Measurements from ENCODE around the gene DPH1. TPM values are rescaled to one million over a fixed set of nuclear protein-coding genes. Genes with fewer than 3 reads are reported as not detected.
A peak's percentile ranks its signal among the peaks of the same experiment; 100 is the strongest.
"Not testable (repeated sequence)": the region's sequence is repeated elsewhere in the genome, so short reads cannot be mapped to it uniquely, and the experiment has no call there.

DPH1 gene
- total RNA-seq, 4 donors from 2014 or later, result 29.9 to 35.6 (median 34.0) TPM

DNA sequence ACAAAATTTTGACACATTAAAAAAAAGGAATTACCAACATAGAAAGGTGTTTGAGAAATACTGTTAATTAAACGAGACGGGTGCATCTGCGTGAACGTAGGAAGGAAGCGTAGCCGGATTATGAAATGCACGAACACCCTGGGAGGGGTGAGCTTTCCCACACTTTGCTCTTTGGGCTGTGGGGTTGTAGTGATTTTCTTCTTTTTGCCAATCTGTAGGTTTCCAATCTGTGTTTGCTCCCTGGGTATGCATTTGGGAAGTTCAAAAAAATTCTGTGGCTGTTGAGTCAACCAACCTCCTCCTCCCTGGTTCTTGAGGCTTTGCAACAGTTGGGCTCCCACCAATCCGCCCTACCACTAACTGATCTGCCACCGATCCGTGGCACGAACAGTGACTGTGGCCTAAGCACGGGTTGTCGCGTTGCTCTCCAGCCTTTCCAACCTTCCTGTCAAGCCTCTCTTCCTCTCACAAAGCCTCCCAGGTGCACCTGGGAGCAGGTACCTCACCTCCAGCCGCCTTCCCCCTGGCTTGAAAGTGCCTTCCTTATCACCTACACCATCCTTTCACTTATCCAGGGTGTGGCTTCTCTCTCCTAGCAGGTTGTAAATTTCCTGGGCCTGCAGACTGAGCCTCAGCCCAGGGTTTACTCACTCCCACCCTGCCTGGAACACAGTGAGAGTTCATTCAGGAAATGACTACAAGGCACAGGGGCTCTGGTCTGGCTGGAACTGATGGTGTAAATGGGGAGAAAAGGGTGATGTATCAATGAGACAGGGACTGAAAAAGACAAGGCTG lies 21.4 kb upstream of the DPH1 start:
- 86 to 89% methylated on average over 13 to 15 of the region's 15 CpGs for WGBS, 2 donors (ENCODE audit: low coverage in 1 of 2)
- Histone ChIP-seq H3K36me3 (no peaks in the 10 kb centered on the region), H3K4me1 (peaks cover 0 to 14% (median 0%) of the 10 kb centered on the region in 3 donors), H3K27me3 (no peaks in the 10 kb centered on the region), H3K9me3 (no peaks in the 10 kb centered on the region), H3K4me3 (no peak overlapping the region), H3K27ac (no peak overlapping the region)
- TF ChIP-seq, protein P1, sequence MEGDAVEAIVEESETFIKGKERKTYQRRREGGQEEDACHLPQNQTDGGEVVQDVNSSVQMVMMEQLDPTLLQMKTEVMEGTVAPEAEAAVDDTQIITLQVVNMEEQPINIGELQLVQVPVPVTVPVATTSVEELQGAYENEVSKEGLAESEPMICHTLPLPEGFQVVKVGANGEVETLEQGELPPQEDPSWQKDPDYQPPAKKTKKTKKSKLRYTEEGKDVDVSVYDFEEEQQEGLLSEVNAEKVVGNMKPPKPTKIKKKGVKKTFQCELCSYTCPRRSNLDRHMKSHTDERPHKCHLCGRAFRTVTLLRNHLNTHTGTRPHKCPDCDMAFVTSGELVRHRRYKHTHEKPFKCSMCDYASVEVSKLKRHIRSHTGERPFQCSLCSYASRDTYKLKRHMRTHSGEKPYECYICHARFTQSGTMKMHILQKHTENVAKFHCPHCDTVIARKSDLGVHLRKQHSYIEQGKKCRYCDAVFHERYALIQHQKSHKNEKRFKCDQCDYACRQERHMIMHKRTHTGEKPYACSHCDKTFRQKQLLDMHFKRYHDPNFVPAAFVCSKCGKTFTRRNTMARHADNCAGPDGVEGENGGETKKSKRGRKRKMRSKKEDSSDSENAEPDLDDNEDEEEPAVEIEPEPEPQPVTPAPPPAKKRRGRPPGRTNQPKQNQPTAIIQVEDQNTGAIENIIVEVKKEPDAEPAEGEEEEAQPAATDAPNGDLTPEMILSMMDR (IDR thresholded peaks at IDR 0.05), result no peak
- no peak for TF ChIP-seq POLR2AphosphoS5 (IDR thresholded peaks at IDR 0.05)
- no peak for TF ChIP-seq EP300 (IDR thresholded peaks at IDR 0.05)
- no peak for TF ChIP-seq POLR2A (IDR thresholded peaks at IDR 0.05)
- ATAC-seq, result no peak

DNA sequence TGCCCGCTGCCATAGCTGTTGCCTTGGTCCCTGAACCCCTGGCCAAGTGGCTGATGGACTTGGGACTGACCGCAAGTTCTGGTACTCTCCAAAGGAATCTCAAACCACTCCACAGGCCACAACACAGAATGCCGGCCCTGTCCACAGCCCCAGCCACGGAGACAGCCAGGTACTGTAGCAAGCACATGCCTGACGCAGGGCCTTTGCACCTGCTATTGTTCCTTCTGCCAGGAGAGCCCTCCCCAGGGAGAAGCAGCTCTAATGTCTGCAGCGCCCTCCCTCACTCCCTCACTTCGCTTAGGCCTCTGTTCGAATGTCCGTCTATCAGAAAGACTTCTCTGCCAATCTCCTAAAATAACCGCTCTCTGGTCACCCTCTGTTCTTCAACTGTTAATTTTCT lies 20.2 kb upstream of the DPH1 start:
- ATAC-seq, result no peak
- no peak overlapping the region for H3K4me3 ChIP-seq
- no peaks in the 10 kb centered on the region for H3K27me3 ChIP-seq
- H3K9me3 ChIP-seq, result no peaks in the 10 kb centered on the region
- WGBS, 2 donors (ENCODE audit: low coverage in 1 of 2), result no CpG with 5 or more reads among the region's 10 CpGs
- H3K27ac ChIP-seq, result no peak overlapping the region
- H3K36me3 ChIP-seq, result no peaks in the 10 kb centered on the region
- TF ChIP-seq EP300 (IDR thresholded peaks at IDR 0.05) (no peak), POLR2AphosphoS5 (IDR thresholded peaks at IDR 0.05) (no peak), POLR2A (IDR thresholded peaks at IDR 0.05) (no peak)
- TF ChIP-seq, protein P1 (IDR thresholded peaks at IDR 0.05), result no peak
- H3K4me1 ChIP-seq, result peaks cover 0 to 14% (median 0%) of the 10 kb centered on the region in 3 donors

DNA sequence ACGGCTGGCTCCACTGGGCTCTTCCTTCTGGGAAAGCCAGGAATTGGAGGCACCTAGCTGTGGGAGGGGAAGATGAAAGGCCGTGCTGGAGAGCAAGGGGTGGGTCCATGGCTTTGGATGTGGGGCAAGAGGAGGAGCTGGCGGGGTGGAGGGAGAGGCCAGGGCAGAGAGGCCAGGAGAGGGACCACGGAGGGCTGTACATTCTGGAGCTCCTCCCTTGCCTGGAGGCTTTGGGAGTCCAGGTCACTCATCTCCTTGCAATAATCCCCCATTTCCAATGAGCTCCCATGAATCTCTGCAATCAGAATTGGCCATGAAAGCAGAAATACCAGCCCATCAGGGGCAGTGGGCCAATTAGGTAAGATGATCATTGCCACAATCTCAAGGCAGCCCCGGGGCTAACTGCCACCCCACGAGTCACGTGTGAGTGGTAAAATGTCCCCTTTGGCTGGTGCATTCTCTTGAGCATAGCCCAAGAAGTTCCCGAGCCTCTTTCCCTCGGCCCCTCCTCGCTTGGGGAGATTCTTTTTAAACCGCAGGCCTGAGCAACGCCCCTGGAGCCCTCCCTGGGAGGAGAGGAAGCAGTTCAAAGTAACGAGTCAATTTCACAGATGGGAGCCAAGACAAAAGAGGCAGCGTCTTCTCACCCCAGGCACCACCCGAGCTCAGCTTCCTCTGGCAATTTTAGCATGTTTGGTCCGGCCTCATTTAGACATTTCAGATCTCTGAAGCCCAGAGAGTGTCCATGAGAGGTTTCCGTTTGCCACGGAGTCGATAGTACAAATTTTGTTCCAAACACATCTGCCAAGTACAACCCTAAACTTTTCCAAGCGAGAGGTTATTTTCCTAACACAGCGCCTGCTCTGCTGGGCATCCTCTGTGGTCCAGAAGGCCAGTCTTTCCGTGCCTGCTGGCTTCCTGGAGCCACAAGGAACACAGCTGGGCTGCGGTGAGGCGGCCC lies 18.3 kb upstream of the DPH1 start:
- Histone ChIP-seq H3K4me1 (peaks cover 0 to 14% (median 0%) of the 10 kb centered on the region in 3 donors), H3K27me3 (peaks cover 11% of the 10 kb centered on the region), H3K4me3 (peak overlapping the region in 1 of 2 donors; percentile 6), H3K9me3 (no peaks in the 10 kb centered on the region), H3K36me3 (no peaks in the 10 kb centered on the region), H3K27ac (peak overlapping the region in 3 of 4 donors; percentile 28 to 64 (median 56))
- peak; percentile 71 for ATAC-seq
- TF ChIP-seq POLR2A (IDR thresholded peaks at IDR 0.05) (no peak), POLR2AphosphoS5 (IDR thresholded peaks at IDR 0.05) (no peak), EP300 (IDR thresholded peaks at IDR 0.05) (no peak)
- TF ChIP-seq, protein P1 (IDR thresholded peaks at IDR 0.05), result no peak
- 25 to 66% methylated on average over 9 to 16 of the region's 24 CpGs for WGBS, 2 donors (ENCODE audit: low coverage in 1 of 2)

DNA sequence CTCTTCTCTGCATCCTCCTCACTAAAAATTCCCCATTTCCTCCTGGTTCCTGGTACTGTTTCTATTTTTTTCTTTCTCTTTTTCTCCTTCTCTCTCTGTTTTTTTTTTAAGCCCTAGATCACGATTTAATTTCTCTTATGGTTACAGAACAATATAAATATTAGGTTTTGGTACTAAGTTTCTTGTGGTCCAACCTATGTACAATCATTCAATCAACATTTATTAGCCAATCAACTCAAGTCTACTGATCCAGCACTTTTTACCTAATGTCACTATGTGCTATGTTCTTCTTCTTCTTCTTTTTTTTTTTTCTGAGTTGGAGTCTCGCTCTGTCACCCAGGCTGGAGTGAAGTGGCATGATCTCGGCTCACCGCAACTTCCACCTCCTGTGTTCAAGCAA lies 17.5 kb upstream of the DPH1 start:
- peak overlapping the region in 2 of 4 donors; percentile 28 to 64 for H3K27ac ChIP-seq
- 86 to 87% methylated on average over 2 to 3 of the region's 4 CpGs for WGBS, 2 donors (ENCODE audit: low coverage in 1 of 2)
- TF ChIP-seq, protein P1 (IDR thresholded peaks at IDR 0.05), result no peak
- TF ChIP-seq POLR2A (IDR thresholded peaks at IDR 0.05) (no peak), POLR2AphosphoS5 (IDR thresholded peaks at IDR 0.05) (no peak), EP300 (IDR thresholded peaks at IDR 0.05) (no peak)
- no peaks in the 10 kb centered on the region for H3K36me3 ChIP-seq
- H3K9me3 ChIP-seq, result no peaks in the 10 kb centered on the region
- no peak for ATAC-seq
- peaks cover 0 to 14% (median 0%) of the 10 kb centered on the region in 3 donors for H3K4me1 ChIP-seq
- no peak overlapping the region for H3K4me3 ChIP-seq
- peaks cover 16% of the 10 kb centered on the region for H3K27me3 ChIP-seq

DNA sequence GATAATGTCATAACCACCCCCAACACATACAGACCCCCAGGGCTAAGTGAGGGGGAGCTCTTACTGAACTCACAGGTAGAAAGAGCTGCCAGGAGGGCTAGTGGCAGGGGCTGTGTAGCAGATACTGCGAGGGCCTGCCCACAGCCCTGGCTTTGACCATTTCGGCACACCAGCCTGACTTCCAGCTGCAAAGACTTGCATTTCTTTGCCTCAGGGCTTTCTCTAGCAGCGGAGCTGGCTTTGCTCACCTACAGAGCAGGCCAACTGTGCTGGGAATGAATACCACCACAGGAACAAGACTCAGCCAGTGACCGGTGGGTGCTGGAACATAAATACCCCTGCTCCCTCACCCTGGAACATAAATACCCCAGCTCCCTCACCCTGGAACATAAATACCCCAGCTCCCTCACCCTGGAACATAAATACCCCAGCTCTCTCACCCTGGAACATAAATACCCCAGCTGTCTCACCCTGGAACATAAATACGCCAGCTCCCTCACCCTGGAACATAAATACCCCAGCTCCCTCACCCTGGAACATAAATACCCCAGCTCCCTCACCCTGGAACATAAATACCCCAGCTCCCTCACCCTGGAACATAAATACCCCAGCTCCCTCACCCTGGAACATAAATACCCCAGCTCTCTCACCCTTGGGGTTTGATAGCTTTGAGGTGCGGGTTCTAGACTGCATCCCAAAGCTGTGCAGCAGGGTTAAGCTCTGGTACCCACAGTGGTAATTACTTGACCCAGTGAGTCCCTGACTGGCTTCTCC lies 16.5 kb upstream of the DPH1 start:
- WGBS, 2 donors (ENCODE audit: low coverage in 1 of 2), result 71 to 94% methylated on average over 3 to 4 of the region's 6 CpGs
- H3K4me3 ChIP-seq, H3K36me3 ChIP-seq, H3K27ac ChIP-seq, ATAC-seq, H3K9me3 ChIP-seq: not testable (repeated sequence)
- H3K27me3 ChIP-seq, result peaks cover 24% of the 10 kb centered on the region
- H3K4me1 ChIP-seq, result peaks cover 0 to 14% (median 0%) of the 10 kb centered on the region in 3 donors

Measured in gastroesophageal sphincter (tissue), 4 donors.